GM18951 (cell line): ENCODE data around the gene ZNF362.

ENCODE experiments used
- POLR2A ChIP-seq: IDR thresholded peaks from 4 replicates; pipeline ENCODE4 v1.6.1; 2011; ENCODE audit warnings: mild to moderate bottlenecking; ENCODE audit not compliant: insufficient read length, insufficient read depth; ENCODE audit errors: extremely low read depth
- in situ Hi-C: fragments of 300-500 bp; cut with MboI; formaldehyde crosslinking; loops from one replicate; pipeline ENCODE4 v1.12.0; 2022; ENCODE audit warnings: low sequenced_read_pairs, mixed read lengths, inconsistent platforms; ENCODE audit not compliant: unreplicated experiment

The ZNF362 gene

GRCh38 chr1:33343539-33343938, 87.2 kb downstream of the ZNF362 start:
- no peak for TF ChIP-seq POLR2A
- in situ Hi-C loops: no loop called here

DNA sequence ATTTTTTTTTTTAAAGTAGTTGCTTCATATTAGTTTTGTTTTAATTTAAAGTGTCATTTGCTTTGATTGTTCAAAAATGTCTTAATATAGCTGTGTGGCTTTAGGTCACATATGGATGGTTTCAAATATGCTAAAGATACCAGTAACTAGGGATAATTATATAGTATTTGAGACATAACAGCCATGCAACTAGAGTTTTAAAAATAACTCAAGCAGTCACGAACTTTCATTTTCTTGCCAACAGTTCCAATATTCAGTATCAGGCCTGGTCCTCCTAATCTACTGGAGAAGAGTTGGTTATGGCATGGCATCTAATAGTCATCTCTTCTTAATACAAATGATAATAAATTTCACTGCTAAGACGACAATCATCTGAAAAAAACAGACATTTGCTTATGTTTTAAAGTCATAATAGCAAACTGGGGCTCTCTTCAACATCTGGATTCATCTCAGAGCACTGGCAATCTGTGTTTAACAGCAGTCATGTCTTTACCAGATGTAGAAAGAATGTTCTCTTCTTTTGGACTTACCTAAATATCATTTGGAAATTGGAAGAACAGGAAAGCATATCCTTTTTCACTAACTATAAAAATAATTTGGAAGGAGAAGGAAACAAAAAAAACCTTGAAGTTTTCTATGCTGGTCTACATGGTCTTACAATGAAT, 88.7 kb downstream of the ZNF362 start:
- in situ Hi-C loops: no loop called here
- TF ChIP-seq POLR2A: no peak

GRCh38 chr1:33346533-33346926, 90.2 kb downstream of the ZNF362 start:
- no peak for TF ChIP-seq POLR2A
- in situ Hi-C loops: no loop called here

DNA sequence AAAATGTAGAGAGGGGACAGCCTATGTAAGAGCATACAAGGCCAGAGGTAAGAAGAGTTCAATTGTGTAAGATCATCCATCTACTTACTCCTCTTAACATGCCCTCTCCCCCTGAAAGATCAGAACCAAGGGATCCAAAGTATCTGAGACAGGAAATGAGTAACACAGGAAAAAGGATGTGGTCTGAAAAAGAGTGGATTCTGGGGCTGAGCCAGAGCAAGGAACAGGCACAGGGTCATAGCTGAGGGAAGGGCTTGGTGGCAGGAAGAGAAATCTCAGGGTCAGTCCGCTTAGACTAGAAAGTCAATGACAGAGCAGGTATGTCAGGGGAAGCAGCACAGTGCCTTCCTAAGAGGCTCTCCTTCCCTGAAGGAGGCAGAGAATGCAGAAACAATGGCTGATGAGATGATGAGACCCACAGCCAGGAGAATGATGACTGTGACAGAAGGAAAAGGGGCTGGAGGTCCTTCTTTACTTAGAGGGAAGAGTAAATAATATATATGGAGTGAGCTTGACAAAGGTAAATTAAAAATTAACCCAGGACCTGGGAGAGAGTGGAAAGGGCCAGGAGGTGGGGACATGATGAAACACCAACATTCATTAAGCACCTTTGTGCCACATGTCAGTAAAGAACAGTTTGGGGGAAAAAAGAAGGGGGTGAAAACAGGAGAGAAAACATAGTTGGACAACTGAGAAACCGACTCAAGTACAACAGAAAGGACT, 90.8 kb downstream of the ZNF362 start:
- TF ChIP-seq POLR2A: no peak
- in situ Hi-C loops: no loop called here

DNA sequence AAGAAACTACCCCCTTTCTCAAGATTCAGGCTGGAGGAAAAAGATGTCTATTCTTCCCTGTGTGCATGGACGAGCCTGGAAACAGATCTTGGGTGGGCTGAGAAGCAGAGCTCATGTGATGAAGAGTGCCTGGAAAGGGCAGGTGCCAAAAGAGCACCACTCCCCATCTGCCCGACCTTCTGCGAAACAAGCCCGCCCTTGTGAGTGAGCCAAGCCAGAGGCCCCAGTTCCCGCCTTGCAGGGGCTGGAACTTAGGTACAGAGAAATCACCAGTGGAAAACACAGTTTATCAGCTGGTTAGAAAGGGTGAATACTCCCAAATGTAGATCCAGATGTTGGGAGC, 91.3 kb downstream of the ZNF362 start:
- in situ Hi-C loops: no loop called here
- TF ChIP-seq POLR2A: no peak

DNA sequence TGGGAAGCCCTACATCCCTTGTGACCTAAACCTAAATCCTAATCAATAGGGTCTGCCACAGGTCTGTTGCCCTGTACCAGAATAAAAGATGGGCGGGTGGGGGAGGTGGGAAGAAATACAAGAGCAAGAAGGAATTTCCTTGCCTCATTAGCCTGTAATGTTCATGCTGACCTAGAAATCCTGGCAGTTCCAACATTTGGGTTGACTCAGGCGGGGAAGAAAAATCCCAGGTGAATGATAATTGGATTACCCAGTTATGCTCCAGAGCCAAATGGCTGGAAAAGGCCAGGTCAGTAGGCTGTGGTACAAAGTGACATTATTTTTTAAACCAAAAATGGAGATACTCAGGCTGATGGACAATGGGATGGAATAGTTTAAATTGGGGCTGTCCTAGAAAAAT, 91.9 kb downstream of the ZNF362 start:
- in situ Hi-C loops: no loop called here
- TF ChIP-seq POLR2A: no peak

DNA sequence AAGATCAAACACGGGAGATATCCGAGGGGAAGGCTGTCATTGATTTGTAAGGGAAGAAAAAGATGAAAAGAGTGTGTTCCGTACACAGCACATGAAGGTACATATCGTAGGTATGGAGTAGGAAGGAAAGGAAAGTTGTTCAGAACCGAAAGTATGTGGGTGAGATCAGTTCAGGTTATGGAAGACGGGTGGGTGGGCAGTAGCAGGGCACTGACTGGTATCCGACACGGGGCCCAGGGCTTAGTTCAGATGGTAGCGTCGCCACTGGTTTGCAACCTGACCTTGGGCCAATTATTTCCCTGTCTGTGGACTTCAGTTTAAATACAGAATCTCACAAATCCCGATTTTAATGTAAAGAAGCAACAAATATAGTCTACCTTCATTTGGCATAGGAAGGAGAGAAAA, 92.4 kb downstream of the ZNF362 start:
- in situ Hi-C loops: no loop called here
- TF ChIP-seq POLR2A: no peak

DNA sequence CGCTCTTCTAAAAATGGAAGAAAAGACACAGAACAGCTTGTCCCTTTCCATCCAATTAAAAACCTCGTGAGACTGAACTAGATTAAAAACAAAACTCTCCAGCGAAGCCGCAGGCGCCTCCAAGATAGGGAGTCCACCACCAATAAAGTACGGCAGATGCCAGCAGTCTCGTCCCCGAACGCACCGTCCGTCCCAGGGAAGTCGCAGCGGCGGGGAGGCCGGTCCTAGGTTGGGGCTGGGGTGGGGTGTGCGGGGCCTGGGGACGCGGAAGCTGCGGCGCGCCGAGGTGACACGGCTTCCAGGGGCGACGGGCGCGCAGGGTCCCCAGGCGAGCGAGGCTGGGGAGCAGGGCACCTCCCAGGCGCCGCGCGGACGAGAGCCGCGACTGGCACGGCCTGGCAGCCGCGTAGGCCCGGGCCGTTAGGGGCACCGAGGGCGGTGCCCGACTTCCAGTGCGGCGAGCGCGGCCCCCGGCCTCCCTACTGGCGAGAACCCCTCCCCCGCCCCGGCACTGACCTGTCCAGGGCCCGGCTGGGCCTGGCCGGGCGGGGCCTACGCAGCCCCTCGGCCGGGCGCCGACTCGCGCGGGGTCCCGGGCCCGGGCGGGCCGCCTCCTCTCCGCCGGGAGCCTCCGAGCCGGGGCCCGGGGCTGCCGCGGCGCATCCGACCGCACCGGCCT, 92.9 kb downstream of the ZNF362 start:
- TF ChIP-seq POLR2A: no peak
- in situ Hi-C loops: no loop called here

GRCh38 chr1:33349778-33350610, 93.7 kb downstream of the ZNF362 start:
- in situ Hi-C loops: no loop called here
- TF ChIP-seq POLR2A: peak; percentile 82
